Activated T-helper 2 cell treated with anti-CD3 and anti-CD28 coated beads, Interferon-gamma antibody, Interleukin-2, Interleukin-4, amounts not matched to agents 10 μg/mL and 5 μg/mL and 100 μg/mL, durations not matched to agents 14 hours and 24 hours and 36 hours (primary cell): ENCODE measurements around the gene CNOT6L. TPM values are rescaled to one million over a fixed set of nuclear protein-coding genes. Genes with fewer than 3 reads are reported as not detected.
A peak's percentile ranks its signal among the peaks of the same experiment; 100 is the strongest.

Experiments used
- DNase-seq: peaks from one replicate; pipeline ENCODE4 v3.0.0; 2021; ENCODE audit warnings: low spot score
- H3K27ac Mint-ChIP-seq: one replicate; pipeline ENCODE4 v1.8.0; 2021; ENCODE audit warnings: mixed read lengths
- H3K27me3 Mint-ChIP-seq: one replicate; pipeline ENCODE4 v1.8.0; 2021; ENCODE audit warnings: low read depth, mixed read lengths
- H3K36me3 Mint-ChIP-seq: one replicate; pipeline ENCODE4 v1.8.0; 2021; ENCODE audit warnings: low read depth, mixed read lengths
- H3K4me1 Mint-ChIP-seq: one replicate; pipeline ENCODE4 v1.8.0; 2021; ENCODE audit warnings: low read depth, mixed read lengths
- H3K4me3 Mint-ChIP-seq: one replicate; pipeline ENCODE4 v1.8.0; 2021; ENCODE audit warnings: low read depth, mild to moderate bottlenecking, moderate library complexity, mixed read lengths
- H3K9me3 Mint-ChIP-seq: one replicate; pipeline ENCODE4 v1.8.0; 2021; ENCODE audit warnings: mixed read lengths
- intact Hi-C: fragments of 100-400 bp; cut with micrococcal nuclease; formaldehyde crosslinking; loops from one replicate; pipeline ENCODE4 v1.15.1; 2023
- total RNA-seq: library from RNA; stranded (reverse); gene quantifications from 2 replicates; pipeline ENCODE4 v1.2.3, GENCODE V29; 2022

The CNOT6L gene
- total RNA-seq, 1 donor from 2014 or later: 94.8 TPM

DNA sequence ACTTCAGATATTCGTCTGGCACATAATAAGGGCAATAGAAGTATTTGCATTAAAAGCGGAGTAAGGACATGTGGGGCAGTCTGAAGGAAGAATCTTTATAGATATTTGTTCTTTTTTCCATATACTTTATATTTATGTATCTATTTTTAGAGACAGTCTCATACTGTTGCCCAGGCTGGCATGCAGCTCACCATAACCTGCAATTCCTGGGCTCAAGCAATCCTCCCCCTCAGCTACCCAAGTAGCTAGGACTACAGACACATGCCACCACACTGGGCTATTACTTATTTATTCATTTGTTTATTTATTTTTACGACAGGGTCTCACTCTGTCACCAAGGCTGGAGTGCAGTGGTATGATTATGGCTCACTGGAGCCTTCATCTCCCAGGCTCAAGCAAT, 26.8 kb upstream of the CNOT6L start:
- Mint-ChIP-seq H3K36me3 (no peaks in the 10 kb centered on the region), H3K27me3 (no peaks in the 10 kb centered on the region), H3K27ac (peak overlapping the region; percentile 69), H3K4me1 (peaks cover 23% of the 10 kb centered on the region), H3K4me3 (no peak overlapping the region), H3K9me3 (no peaks in the 10 kb centered on the region)
- intact Hi-C loops: loop anchor here (1.0 kb wide), 2 partner anchors 8 to 15 kb away; no protein-coding TSS in a partner anchor
- no peak for DNase-seq

DNA sequence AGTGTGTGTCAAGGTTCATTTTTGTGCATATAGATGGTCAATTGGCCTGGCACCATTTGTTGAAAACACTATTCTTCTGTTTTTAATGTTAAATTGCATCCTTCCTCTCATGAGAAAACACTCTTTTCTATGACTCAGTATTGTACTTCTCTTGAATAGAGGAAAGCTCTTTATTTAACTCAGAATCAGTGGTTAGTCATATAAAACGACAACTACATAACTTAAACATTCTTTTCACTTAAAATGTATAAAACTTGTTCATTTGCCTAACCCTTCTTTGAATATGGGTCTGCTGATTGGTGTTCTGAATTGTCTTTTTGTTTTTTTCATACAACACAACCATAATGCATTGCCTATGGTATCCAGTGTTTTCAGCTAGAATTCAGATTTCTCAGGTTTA, 26.2 kb upstream of the CNOT6L start:
- H3K4me1 Mint-ChIP-seq: peaks cover 23% of the 10 kb centered on the region
- peak overlapping the region; percentile 80 for H3K27ac Mint-ChIP-seq
- no peak overlapping the region for H3K4me3 Mint-ChIP-seq
- no peak for DNase-seq
- no peaks in the 10 kb centered on the region for H3K9me3 Mint-ChIP-seq
- intact Hi-C loops: loop anchor here (1.0 kb wide), 2 partner anchors 9 to 16 kb away; no protein-coding TSS in a partner anchor
- H3K36me3 Mint-ChIP-seq: no peaks in the 10 kb centered on the region
- H3K27me3 Mint-ChIP-seq: no peaks in the 10 kb centered on the region

DNA sequence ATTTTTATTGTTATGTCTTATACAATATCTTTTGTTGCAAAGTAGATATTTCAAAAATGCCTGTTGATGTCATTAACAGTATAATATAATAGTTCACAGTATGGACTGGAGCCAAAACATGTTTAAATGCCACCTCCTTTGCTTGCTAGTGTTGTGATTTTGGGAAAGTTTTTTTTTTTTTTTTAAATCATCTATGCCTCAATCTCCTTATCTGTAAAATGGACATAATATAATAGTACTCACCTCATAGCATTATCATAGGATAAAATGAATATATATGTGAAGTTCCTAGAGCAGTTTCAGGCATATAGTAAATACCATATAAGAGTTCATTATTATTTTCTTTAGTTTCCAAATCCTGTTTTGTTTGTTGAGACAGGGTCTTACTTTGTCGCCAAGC, 25.2 kb upstream of the CNOT6L start:
- Mint-ChIP-seq H3K27me3 (no peaks in the 10 kb centered on the region), H3K4me1 (peaks cover 23% of the 10 kb centered on the region), H3K36me3 (no peaks in the 10 kb centered on the region), H3K4me3 (no peak overlapping the region), H3K27ac (peak overlapping the region; percentile 81), H3K9me3 (no peaks in the 10 kb centered on the region)
- intact Hi-C loops: no loop called here
- no peak for DNase-seq

DNA sequence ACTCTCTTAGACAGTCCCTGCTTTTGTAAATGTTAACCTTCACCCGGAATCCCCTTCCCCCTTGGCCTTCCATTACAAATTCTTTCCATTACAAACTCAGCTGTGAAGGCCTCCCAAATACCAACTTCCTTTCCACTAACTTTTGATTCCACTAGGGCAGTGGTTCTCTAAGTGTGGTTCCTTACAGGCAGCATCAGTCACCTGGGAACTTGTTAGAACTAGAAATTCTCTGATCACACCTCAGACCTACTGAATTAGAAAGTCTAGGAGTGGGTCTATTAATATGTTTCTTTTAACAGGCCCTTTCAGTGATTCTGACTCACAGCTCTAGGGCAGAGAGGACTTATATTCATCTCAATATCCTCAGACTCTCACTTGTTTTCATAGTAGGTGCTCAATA, 24.5 kb upstream of the CNOT6L start:
- H3K9me3 Mint-ChIP-seq: no peaks in the 10 kb centered on the region
- no peak for DNase-seq
- intact Hi-C loops: loop anchor here (1.0 kb wide), 1 partner anchor 22 kb away; no protein-coding TSS in a partner anchor
- peak overlapping the region; percentile 81 for H3K27ac Mint-ChIP-seq
- H3K4me1 Mint-ChIP-seq: peaks cover 23% of the 10 kb centered on the region
- no peak overlapping the region for H3K4me3 Mint-ChIP-seq
- H3K27me3 Mint-ChIP-seq: no peaks in the 10 kb centered on the region
- no peaks in the 10 kb centered on the region for H3K36me3 Mint-ChIP-seq

DNA sequence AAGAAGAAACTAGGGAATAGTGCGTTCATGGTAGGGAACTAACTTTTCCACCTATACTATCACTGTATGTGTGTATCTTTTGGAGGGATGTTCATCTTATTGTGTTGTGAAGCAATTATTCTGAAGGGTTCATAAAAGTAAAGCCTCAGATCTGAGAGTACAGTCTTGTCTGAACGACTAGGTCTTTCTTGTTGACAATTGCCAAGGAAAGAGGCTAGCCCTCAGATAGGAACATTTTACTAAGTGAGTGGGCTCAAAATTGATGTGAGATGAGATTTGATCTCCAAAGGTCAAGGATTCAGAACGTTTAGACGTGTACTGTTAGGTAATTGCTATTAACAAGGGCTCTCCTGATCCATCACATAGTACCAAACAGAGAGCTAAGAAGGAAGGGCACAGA, 15.2 kb upstream of the CNOT6L start:
- Mint-ChIP-seq H3K27ac (peak overlapping the region; percentile 26), H3K36me3 (no peaks in the 10 kb centered on the region), H3K4me1 (peaks cover 18% of the 10 kb centered on the region), H3K9me3 (no peaks in the 10 kb centered on the region), H3K27me3 (no peaks in the 10 kb centered on the region), H3K4me3 (no peak overlapping the region)
- no peak for DNase-seq
- intact Hi-C loops: no loop called here

DNA sequence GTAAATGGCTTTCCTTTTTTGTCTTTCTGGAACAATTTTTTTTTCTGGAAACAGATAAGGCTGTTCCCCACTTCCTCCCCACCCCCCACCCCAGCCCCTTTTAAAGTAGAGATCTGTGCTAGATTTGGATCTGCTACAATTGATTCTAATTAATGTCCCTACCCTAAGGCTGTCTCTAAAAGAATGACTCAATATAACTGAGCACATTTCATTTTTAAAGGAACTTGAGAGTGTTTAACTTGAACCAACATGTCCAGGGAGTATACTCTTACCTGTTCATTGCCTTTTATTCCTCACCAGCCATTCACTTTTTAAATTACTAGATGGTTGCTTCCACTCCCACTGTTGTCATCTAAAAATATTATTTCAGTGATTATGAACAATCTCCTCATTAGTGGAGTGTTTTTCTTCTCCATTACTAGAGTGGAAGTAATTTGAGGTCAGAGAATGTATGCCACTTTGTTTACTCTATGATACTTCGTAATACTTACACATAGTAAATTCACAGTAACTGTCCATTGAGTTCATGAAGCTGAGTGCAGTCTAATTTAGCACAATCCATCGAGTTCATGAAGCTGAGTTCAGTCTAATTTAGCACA, 14.1 kb upstream of the CNOT6L start:
- no peaks in the 10 kb centered on the region for H3K9me3 Mint-ChIP-seq
- H3K27ac Mint-ChIP-seq: no peak overlapping the region
- H3K27me3 Mint-ChIP-seq: no peaks in the 10 kb centered on the region
- no peaks in the 10 kb centered on the region for H3K36me3 Mint-ChIP-seq
- no peak for DNase-seq
- intact Hi-C loops: no loop called here
- peaks cover 21% of the 10 kb centered on the region for H3K4me1 Mint-ChIP-seq
- H3K4me3 Mint-ChIP-seq: no peak overlapping the region

DNA sequence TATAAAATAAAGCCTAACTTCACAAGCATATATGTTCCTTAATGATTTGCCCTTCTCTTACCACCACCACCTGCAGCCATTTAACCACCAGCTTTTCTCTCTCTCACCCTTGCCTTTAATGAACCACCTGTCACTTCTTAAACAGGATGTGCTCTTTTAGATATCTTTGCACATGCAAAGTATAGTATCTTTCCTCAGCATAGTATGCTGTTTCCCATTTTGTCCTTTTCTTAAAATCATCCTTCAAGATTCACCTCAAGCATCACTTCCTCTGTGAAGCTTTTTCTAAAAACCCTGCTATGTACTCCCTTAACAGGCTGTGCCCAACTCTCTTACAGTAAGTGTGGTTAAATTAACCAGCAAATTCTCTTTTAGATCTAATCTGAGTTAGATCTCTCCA, 8.2 kb upstream of the CNOT6L start:
- no peaks in the 10 kb centered on the region for H3K36me3 Mint-ChIP-seq
- H3K27me3 Mint-ChIP-seq: no peaks in the 10 kb centered on the region
- no peak overlapping the region for H3K27ac Mint-ChIP-seq
- intact Hi-C loops: no loop called here
- H3K9me3 Mint-ChIP-seq: no peaks in the 10 kb centered on the region
- no peak overlapping the region for H3K4me3 Mint-ChIP-seq
- no peak for DNase-seq
- peaks cover 17% of the 10 kb centered on the region for H3K4me1 Mint-ChIP-seq

DNA sequence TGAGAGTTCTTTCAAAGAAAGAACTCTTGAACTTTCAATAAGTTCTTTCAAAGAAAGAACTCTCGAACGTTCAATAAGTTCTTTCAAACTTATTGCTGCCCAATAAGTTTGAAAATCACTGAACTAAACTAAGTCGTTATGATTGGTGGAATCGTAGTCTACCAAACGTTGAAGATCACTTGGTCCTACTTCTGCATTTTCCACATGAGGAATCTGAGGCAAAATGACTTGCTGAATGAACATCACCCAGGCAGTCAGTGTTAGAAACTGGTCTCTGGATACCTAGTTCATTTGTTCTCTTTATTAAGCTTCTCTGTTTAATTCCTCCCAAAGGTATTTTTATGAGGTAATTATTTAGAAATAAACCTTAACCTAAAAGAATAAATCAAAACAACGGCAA, 7.1 kb upstream of the CNOT6L start:
- H3K4me1 Mint-ChIP-seq: peaks cover 25% of the 10 kb centered on the region
- H3K9me3 Mint-ChIP-seq: no peaks in the 10 kb centered on the region
- no peaks in the 10 kb centered on the region for H3K36me3 Mint-ChIP-seq
- intact Hi-C loops: no loop called here
- DNase-seq: no peak
- no peak overlapping the region for H3K27ac Mint-ChIP-seq
- no peak overlapping the region for H3K4me3 Mint-ChIP-seq
- no peaks in the 10 kb centered on the region for H3K27me3 Mint-ChIP-seq

DNA sequence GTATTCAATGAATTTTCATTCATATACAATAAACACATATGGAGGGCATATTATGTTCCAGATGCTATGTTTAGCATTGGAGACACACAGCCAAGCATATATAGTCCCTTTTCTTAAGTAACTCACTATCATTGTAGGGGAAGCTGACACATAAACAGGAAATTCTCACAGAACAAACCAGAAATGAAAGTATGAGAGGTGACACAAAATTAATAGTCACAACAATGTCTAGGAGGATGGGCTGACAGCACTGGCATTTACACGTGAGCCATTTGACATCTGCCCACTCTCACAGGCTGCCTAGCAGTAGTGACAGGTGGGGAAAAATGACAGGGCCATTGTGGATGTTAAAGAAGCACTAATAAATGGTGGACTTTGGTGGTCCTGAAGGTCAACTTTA, 2.6 kb upstream of the CNOT6L start:
- Mint-ChIP-seq H3K4me1 (peaks cover 26% of the 10 kb centered on the region), H3K27me3 (no peaks in the 10 kb centered on the region), H3K36me3 (peaks cover 18% of the 10 kb centered on the region), H3K4me3 (peak overlapping the region; percentile 62), H3K9me3 (no peaks in the 10 kb centered on the region), H3K27ac (peak overlapping the region; percentile 86)
- intact Hi-C loops: loop anchor here (1.0 to 2.0 kb wide), 2 partner anchors 22 to 87 kb away; no protein-coding TSS in a partner anchor
- DNase-seq: peak; percentile 19

DNA sequence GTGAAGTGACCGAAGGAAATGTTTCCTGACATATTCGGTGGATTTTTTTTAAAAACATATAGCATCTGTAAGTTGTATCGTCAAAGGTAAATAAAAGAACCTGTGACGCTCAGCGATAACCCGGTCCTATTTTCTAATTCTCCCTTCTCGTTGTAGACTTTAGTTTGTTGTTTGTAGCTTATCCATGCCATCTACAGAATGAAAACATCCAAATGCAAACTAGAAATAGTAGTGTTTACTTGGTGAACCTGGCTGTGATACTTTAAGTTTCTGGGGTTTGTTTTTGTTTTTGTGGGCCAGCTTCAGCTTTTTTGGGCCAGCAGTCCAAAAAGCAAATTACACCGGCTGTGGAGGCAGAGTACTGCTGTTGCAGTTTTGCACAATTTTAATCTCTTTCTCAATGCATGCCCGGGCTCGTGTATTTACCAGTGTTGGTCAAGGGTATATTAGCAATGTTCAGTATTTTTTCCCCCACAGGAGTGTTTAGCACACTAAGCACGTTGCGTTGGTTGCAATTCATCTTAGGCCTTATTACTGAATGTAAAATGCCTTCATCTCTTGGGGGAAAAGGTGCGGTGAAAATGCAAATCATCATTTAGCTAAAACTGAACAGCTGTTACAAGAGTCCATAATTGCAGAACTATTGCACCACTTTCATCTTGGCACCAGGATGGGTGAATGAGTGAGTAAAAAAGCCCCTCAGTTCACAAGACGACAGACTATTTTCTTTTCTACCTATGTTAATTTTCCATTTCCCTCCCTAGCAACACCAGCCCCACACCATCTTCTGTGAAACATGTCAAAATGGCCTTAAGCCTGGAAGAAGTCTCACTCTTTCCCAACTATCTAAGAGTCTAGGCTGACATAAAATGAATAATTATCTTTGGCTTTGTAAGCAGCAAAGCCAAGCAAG, 1.7 kb upstream of the CNOT6L start:
- intact Hi-C loops: loop anchor here (1.0 to 2.0 kb wide), 5 partner anchors 22 to 191 kb away; partner anchors contain the start of gene MRPL1
- H3K27me3 Mint-ChIP-seq: no peaks in the 10 kb centered on the region
- H3K36me3 Mint-ChIP-seq: peaks cover 20% of the 10 kb centered on the region
- peaks cover 26% of the 10 kb centered on the region for H3K4me1 Mint-ChIP-seq
- peak overlapping the region; percentile 87 for H3K4me3 Mint-ChIP-seq
- H3K9me3 Mint-ChIP-seq: no peaks in the 10 kb centered on the region
- no peak for DNase-seq
- peak overlapping the region; percentile 99 for H3K27ac Mint-ChIP-seq

DNA sequence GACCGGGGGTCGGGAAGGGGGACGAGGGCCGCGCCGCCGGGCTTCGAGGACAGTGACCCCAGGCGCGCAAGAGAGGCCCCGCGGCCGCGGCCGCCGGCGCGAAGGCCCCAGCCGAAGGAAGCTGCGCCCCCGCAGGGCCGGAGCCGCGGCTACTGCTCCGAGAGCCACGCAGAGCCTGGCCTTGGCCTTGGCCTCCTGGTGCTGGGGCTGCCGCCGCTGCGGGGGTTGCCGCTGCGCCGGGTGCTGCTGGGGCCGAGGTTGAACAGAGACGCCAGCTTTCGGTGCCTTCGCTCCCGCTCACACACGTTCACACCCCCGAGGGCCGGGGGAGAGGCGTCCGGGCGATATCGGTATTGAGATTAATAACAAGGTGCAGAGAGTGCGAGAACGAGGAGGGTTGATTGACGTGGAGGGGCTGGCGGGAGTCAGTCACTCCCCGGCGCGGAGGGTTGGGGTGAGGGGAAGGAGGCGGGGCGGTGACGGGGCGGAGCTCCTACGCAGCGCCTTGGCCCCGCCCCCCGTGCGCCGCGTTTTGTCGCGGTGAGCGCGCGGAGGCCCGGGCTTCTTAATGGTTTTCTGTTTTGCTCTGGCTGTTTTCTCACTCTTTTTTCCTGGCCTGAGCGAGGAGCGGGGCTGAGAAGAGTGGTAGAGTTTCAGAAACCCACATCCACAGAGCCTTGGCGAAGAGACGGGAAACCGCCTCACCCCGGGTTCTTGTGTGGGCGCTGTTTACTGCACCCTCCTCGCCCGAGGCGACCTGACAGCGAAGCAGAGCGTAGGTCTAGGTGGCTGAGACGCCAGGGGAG, 878 bp upstream of the CNOT6L start:
- H3K9me3 Mint-ChIP-seq: no peaks in the 10 kb centered on the region
- peaks cover 26% of the 10 kb centered on the region for H3K36me3 Mint-ChIP-seq
- peak; percentile 92 for DNase-seq
- no peaks in the 10 kb centered on the region for H3K27me3 Mint-ChIP-seq
- intact Hi-C loops: loop anchor here (1.0 to 2.0 kb wide), 4 partner anchors 34 to 190 kb away; partner anchors contain the start of gene MRPL1
- peak overlapping the region; percentile 99 for H3K27ac Mint-ChIP-seq
- peaks cover 35% of the 10 kb centered on the region for H3K4me1 Mint-ChIP-seq
- peak overlapping the region; percentile 87 for H3K4me3 Mint-ChIP-seq

DNA sequence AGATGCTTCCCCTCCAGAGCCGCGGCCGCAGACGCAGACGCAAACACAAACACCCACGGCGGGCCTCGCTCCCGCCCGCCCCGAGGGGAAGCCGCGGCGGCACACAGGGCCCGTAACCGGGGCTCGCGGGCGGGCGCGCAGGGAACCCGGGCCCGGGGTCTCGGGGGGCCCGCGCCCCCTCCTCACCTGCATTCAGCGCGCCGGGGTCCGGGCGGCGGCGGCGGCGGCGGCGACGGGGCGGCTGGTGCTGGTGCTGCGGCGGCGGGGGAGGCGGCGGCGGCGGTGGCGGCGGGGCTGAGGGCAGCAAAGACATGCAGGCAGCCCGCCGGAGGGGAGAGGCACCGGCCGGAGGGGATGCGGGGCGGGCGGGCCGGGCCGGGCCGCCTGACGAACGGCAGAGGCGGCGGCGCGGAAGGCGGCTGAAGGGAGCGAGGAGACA, 255 bp upstream of the CNOT6L start:
- Mint-ChIP-seq H3K27me3 (no peaks in the 10 kb centered on the region), H3K4me3 (peak overlapping the region; percentile 100), H3K4me1 (peaks cover 39% of the 10 kb centered on the region), H3K9me3 (no peaks in the 10 kb centered on the region), H3K27ac (peak overlapping the region; percentile 100), H3K36me3 (peaks cover 28% of the 10 kb centered on the region)
- intact Hi-C loops: no loop called here
- DNase-seq: no peak
